ENCODE measurements around the gene UBA1. TPM values are rescaled to one million over a fixed set of nuclear protein-coding genes. Genes with fewer than 3 reads are reported as not detected.

UBA1 gene
- total and polyA plus RNA-seq, 2 of the 8 experiments (the other 6 are each of a cell fraction or from before 2014, with no cell fraction given), result 313 to 458 TPM

GRCh38 chrX:47146121-47146935 lies 47.3 kb upstream of the UBA1 start:
- no peak overlapping the region for H3K4ac ChIP-seq (replicated peaks; ENCODE audit: insufficient read length, low read depth, low read length)
- peaks cover 19 to 68% of the 10 kb centered on the region in 2 experiments for H3K79me2 ChIP-seq (ENCODE audit: control insufficient read depth in 1 of 2, insufficient read depth in 2 of 2, low read length in 2 of 2)
- H3K23me2 ChIP-seq (ENCODE audit: low read depth, low read length), result peaks cover 9% of the 10 kb centered on the region; the same call in 1 of the 2 replicates
- no peak overlapping the region for H2AK5ac ChIP-seq (ENCODE audit: low read depth, low read length)
- H2BK120ac ChIP-seq (replicated peaks; ENCODE audit: low read depth, low read length), result no peak overlapping the region
- no peak overlapping the region; the same call in 1 of the 2 replicates for H3K27ac ChIP-seq (ENCODE audit: low read depth, low read length)
- H3K79me1 ChIP-seq (ENCODE audit: low read depth, low read length), result peaks cover 2% of the 10 kb centered on the region; the same call in 1 of the 2 replicates
- DNase-seq (ENCODE audit: low read depth in 1 of 2, low spot score in 2 of 2) (no peak), FAIRE-seq (no peak)
- no peak overlapping the region for H3K14ac ChIP-seq (ENCODE audit: insufficient read length)
- H2BK5ac ChIP-seq (ENCODE audit: low read depth, low read length), result no peak overlapping the region
- ChIA-PET POLR2A (ENCODE audit: partially characterized antibody) (no interaction called here), CTCF (ENCODE audit: partially characterized antibody) (no interaction called here)
- peaks cover 11 to 13% of the 10 kb centered on the region in 2 experiments for H4K20me1 ChIP-seq (replicated peaks in 1 of 2; ENCODE audit: control insufficient read depth in 1 of 2, insufficient read depth in 2 of 2, low read length in 2 of 2)
- peaks cover 0 to 6% (median 2%) of the 10 kb centered on the region in 4 experiments; a peak in 4 of 7 replicates for H3K4me1 ChIP-seq (replicated peaks in 1 of 4; ENCODE audit: control insufficient read depth in 3 of 4, insufficient read depth in 4 of 4, low read length in 3 of 4)
- no peak overlapping the region for H4K8ac ChIP-seq (ENCODE audit: extremely low read depth, insufficient read depth, low read length)
- no peak overlapping the region for H4K5ac ChIP-seq (ENCODE audit: insufficient read length, low read depth, low read length)
- H2BK12ac ChIP-seq (ENCODE audit: low read depth, low read length), result no peak overlapping the region
- H4K91ac ChIP-seq (replicated peaks; ENCODE audit: insufficient read length, low read length), result no peak overlapping the region
- peak overlapping the region in 3 of 4 experiments; percentile 34 to 58 (median 44); a peak in 3 of 7 replicates for H3K9ac ChIP-seq (replicated peaks in 1 of 4; ENCODE audit: extremely low read depth in 1 of 4, low read depth in 3 of 4, low read length in 3 of 4)
- H2BK15ac ChIP-seq (ENCODE audit: low read length), result no peak overlapping the region
- H3K27me3 ChIP-seq (replicated peaks in 1 of 4; ENCODE audit: control insufficient read depth in 3 of 4, extremely low read depth in 1 of 4, insufficient read depth in 3 of 4, low read length in 3 of 4), result no peaks in the 10 kb centered on the region
- H3K9me3 ChIP-seq (ENCODE audit: insufficient read depth in 2 of 2, low read depth in 1 of 2, low read length in 1 of 2), result no peaks in the 10 kb centered on the region
- H2AFZ ChIP-seq (ENCODE audit: low read length), result no peak overlapping the region
- H3K4me2 ChIP-seq (ENCODE audit: insufficient read depth in 1 of 2, low read depth in 2 of 2, low read length in 2 of 2), result peak overlapping the region; percentile 78 to 92
- no peak overlapping the region for H3K23ac ChIP-seq (ENCODE audit: insufficient read length)
- WGBS, 2 experiments (ENCODE audit: extremely low coverage in 1 of 2, insufficient coverage in 1 of 2, insufficient read length in 1 of 2, insufficient replicate concordance in 2 of 2, low coverage in 1 of 2, low lambda C conversion rate in 2 of 2, missing lambda C conversion rate in 1 of 2), result 24% methylated on average over 6 of the region's 10 CpGs; no CpG with 5 or more reads in 1 of the 2 experiments
- H2BK20ac ChIP-seq (ENCODE audit: low read length), result no peak overlapping the region
- H3K36me3 ChIP-seq (ENCODE audit: control insufficient read depth in 2 of 4, insufficient read depth in 4 of 4, low read length in 3 of 4), result peaks cover 0 to 11% (median 6%) of the 10 kb centered on the region in 4 experiments; a peak in 4 of 8 replicates
- H3K4me3 ChIP-seq (ENCODE audit: extremely low read depth in 1 of 4, insufficient read depth in 2 of 4, low read depth in 3 of 4, low read length in 4 of 4), result peak overlapping the region; percentile 74 to 97 (median 84)
- H3K18ac ChIP-seq (ENCODE audit: extremely low read depth, low read length), result no peak overlapping the region
- H3K56ac ChIP-seq (replicated peaks; ENCODE audit: insufficient read length, low read depth, low read length), result no peak overlapping the region
- TF ChIP-seq MAX (IDR thresholded peaks at IDR 0.05) (no peak), POLR2A (IDR thresholded peaks at IDR 0.05; ENCODE audit: control extremely low read depth in 1 of 2, low read depth in 2 of 2, low read length in 2 of 2) (no peak), BRCA1 (IDR thresholded peaks at IDR 0.05; ENCODE audit: low read depth, low read length) (no peak), SIN3A (conservative IDR thresholded peaks at IDR 0.05 in 1 of 2, IDR thresholded peaks at IDR 0.05 in 1 of 2; ENCODE audit: low read depth in 1 of 2, low read length in 2 of 2) (no peak), JUND (IDR thresholded peaks at IDR 0.05; ENCODE audit: low read length) (no peak), CREB1 (IDR thresholded peaks at IDR 0.05) (no peak), PHF8 (conservative IDR thresholded peaks at IDR 0.05; ENCODE audit: low read depth, low read length) (no peak), ASH2L (IDR thresholded peaks at IDR 0.05; ENCODE audit: low read length) (no peak), CTCF (IDR thresholded peaks at IDR 0.05; ENCODE audit: control extremely low read depth in 1 of 3, insufficient read depth in 1 of 3, low read depth in 1 of 3, low read length in 3 of 3) (no peak), TAF7 (optimal IDR thresholded peaks at IDR 0.05; ENCODE audit: borderline replicate concordance, low read depth, low read length) (no peak)

All from H1 (cell line).